GM18502 (cell line): Measurements from ENCODE around the gene SPCS2.
"Not testable (repeated sequence)": the region's sequence is repeated elsewhere in the genome, so short reads cannot be mapped to it uniquely, and the experiment has no call there.

Experiments
- ATAC-seq: cut with Tn5 transposase; IDR thresholded peaks from one replicate; pipeline ENCODE4 v1.9.1; 2021; ENCODE audit warnings: mild to moderate bottlenecking; ENCODE audit not compliant: unreplicated experiment, poor library complexity

The SPCS2 gene

GRCh38 chr11:74948546-74948897, 544 bp upstream of the SPCS2 start:
- peak; percentile 10 for ATAC-seq

GRCh38 chr11:74949753-74950137, 679 bp downstream of the SPCS2 start:
- ATAC-seq = no peak

- ATAC-seq = no peak
Measured at GRCh38 chr11:74950374-74950969, 1.4 kb downstream of the SPCS2 start.

- ATAC-seq = no peak
Measured at GRCh38 chr11:74951226-74951625, 2.2 kb downstream of the SPCS2 start.

GRCh38 chr11:74952752-74953151, 3.7 kb downstream of the SPCS2 start:
- no peak for ATAC-seq

GRCh38 chr11:74953451-74953850, 4.4 kb downstream of the SPCS2 start:
- ATAC-seq = no peak

GRCh38 chr11:74954199-74954598, 5.1 kb downstream of the SPCS2 start:
- ATAC-seq = no peak

- no peak for ATAC-seq
Measured at GRCh38 chr11:74956397-74957015, 7.4 kb downstream of the SPCS2 start.

- no peak for ATAC-seq
Measured at GRCh38 chr11:74957937-74958629, 9.0 kb downstream of the SPCS2 start.

- ATAC-seq = not testable (repeated sequence)
Measured at GRCh38 chr11:74960128-74960527, 11.1 kb downstream of the SPCS2 start.

GRCh38 chr11:74966651-74967050, 17.6 kb downstream of the SPCS2 start:
- no peak for ATAC-seq

GRCh38 chr11:74970852-74971395, 21.9 kb downstream of the SPCS2 start:
- ATAC-seq = no peak

GRCh38 chr11:74971424-74971823, 22.4 kb downstream of the SPCS2 start:
- ATAC-seq = no peak

- no peak for ATAC-seq
Measured at GRCh38 chr11:74978041-74978440, 29.0 kb downstream of the SPCS2 start.

- ATAC-seq = no peak
Measured at GRCh38 chr11:74980634-74981033, 31.6 kb downstream of the SPCS2 start.

- no peak for ATAC-seq
Measured at GRCh38 chr11:74981888-74982287, 32.8 kb downstream of the SPCS2 start.

- no peak for ATAC-seq
Measured at GRCh38 chr11:74984070-74984469, 35.0 kb downstream of the SPCS2 start.

GRCh38 chr11:74984730-74985129, 35.7 kb downstream of the SPCS2 start:
- ATAC-seq = no peak

- peak; percentile 80 for ATAC-seq
Measured at GRCh38 chr11:74988541-74989259, 39.6 kb downstream of the SPCS2 start, which contains the start of gene NEU3. Gene NEU3, plus strand, starts transcription at chr11:74988933. Its CDS starts 128 bp downstream, at chr11:74989061.

- peak; percentile 6 for ATAC-seq
Measured at GRCh38 chr11:74989260-74989638, 40.2 kb downstream of the SPCS2 start.

- ATAC-seq = not testable (repeated sequence)
Measured at GRCh38 chr11:74990150-74990549, 41.1 kb downstream of the SPCS2 start.
